Measurements from ENCODE around the gene FREM2.

FREM2 gene

DNA sequence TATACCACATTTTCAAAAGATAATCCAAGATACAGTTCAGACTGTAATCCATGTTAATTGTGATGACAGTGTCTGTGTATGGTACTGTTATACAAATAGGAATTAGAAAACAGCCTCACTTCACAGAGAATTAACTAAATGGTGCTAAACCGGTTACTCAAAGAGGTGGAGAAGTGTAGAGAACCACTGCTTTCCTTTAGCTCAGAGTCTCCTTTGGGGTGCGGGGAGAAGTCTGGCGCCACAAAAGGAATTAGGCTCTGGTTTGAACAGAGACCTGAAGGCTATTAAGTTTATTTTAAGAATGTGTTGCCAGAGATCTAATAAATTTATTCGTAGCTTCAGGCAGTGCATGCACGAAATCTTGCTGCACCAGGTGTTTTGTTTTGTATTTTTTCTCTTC is 65.8 kb downstream of the FREM2 start:
- Histone ChIP-seq H3K27ac (ENCODE audit: insufficient read depth, low read length, poor library complexity, severe bottlenecking) (no peak overlapping the region), H3K4me1 (ENCODE audit: control insufficient read depth, insufficient read depth, low read length, poor library complexity, severe bottlenecking) (no peaks in the 10 kb centered on the region), H3K36me3 (ENCODE audit: control insufficient read depth, insufficient read depth, low read length) (no peaks in the 10 kb centered on the region), H3K9me3 (ENCODE audit: control insufficient read depth, low read length) (no peaks in the 10 kb centered on the region), H3K4me3 (ENCODE audit: insufficient read depth, low read depth, low read length, poor library complexity, severe bottlenecking) (no peak overlapping the region), H3K27me3 (replicated peaks; ENCODE audit: control insufficient read depth, insufficient read depth, low read length, poor library complexity, severe bottlenecking) (no peaks in the 10 kb centered on the region)
- no peak for DNase-seq

DNA sequence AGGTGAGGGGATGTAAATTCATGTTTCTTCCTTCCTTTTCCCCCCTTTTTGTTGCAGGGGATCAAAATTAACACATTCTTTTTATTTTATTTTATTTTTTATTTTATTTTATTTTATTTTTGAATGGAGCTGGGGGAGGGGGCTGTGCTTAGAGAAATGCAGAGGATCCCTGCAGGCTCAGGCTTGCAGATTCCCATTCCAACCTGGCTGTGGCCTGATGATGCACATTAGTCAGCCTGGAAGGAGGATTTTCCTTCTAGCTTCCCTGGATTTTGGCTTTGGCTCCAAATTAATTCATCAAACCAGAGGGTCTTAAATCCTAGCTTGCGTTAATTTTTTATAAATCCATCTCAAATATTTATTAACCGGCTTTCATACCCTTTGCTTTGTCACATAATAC is 67.0 kb downstream of the FREM2 start:
- H3K4me3 ChIP-seq (ENCODE audit: insufficient read depth, low read depth, low read length, poor library complexity, severe bottlenecking): no peak overlapping the region
- H3K27me3 ChIP-seq (replicated peaks; ENCODE audit: control insufficient read depth, insufficient read depth, low read length, poor library complexity, severe bottlenecking): no peaks in the 10 kb centered on the region
- no peak for DNase-seq
- H3K36me3 ChIP-seq (ENCODE audit: control insufficient read depth, insufficient read depth, low read length): no peaks in the 10 kb centered on the region
- H3K27ac ChIP-seq (ENCODE audit: insufficient read depth, low read length, poor library complexity, severe bottlenecking): no peak overlapping the region
- H3K4me1 ChIP-seq (ENCODE audit: control insufficient read depth, insufficient read depth, low read length, poor library complexity, severe bottlenecking): no peaks in the 10 kb centered on the region
- no peaks in the 10 kb centered on the region for H3K9me3 ChIP-seq (ENCODE audit: control insufficient read depth, low read length)

DNA sequence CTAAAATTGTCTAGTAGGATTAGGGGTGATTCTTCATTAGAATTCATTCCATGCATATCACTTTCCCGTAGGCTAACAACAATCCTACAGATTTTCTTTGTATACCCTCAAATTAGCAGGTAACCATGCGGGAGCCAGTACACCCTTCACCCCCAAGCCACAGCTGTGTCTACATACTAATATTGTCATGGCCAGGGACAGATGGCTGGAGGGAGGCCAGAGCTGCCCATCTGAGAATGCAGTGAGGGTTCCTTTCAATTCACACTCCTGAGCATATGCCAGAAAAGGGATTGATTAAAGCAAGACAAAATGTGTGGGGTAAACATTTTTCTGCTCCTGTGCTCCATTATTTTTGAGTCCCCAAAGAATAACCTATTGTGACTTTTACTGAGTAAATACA is 68.9 kb downstream of the FREM2 start:
- Histone ChIP-seq H3K27ac (ENCODE audit: insufficient read depth, low read length, poor library complexity, severe bottlenecking) (no peak overlapping the region), H3K4me1 (ENCODE audit: control insufficient read depth, insufficient read depth, low read length, poor library complexity, severe bottlenecking) (no peaks in the 10 kb centered on the region), H3K36me3 (ENCODE audit: control insufficient read depth, insufficient read depth, low read length) (no peaks in the 10 kb centered on the region), H3K9me3 (ENCODE audit: control insufficient read depth, low read length) (no peaks in the 10 kb centered on the region), H3K27me3 (replicated peaks; ENCODE audit: control insufficient read depth, insufficient read depth, low read length, poor library complexity, severe bottlenecking) (no peaks in the 10 kb centered on the region), H3K4me3 (ENCODE audit: insufficient read depth, low read depth, low read length, poor library complexity, severe bottlenecking) (no peak overlapping the region)
- no peak for DNase-seq

DNA sequence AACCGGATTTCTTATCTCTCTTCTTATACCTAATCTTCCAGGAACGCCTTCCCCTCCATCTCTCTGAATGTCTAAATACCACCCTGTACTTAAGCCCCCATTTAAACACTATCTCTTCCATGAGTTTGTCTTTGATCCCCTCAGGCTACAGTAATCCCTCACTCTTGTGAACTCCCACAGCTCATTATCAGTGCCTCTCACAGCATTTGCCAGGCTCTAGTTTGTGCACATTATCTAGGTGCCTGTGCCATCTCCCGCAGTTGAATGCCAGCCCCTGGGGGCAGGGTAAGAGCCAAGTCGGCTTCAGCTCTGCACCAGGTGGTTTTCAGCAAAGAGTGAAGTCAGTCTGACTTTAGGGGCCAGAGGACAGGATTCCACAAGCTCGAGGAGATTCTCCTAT is 71.4 kb downstream of the FREM2 start:
- no peak for DNase-seq
- no peaks in the 10 kb centered on the region for H3K27me3 ChIP-seq (replicated peaks; ENCODE audit: control insufficient read depth, insufficient read depth, low read length, poor library complexity, severe bottlenecking)
- H3K27ac ChIP-seq (ENCODE audit: insufficient read depth, low read length, poor library complexity, severe bottlenecking): no peak overlapping the region
- H3K36me3 ChIP-seq (ENCODE audit: control insufficient read depth, insufficient read depth, low read length): no peaks in the 10 kb centered on the region
- no peak overlapping the region for H3K4me3 ChIP-seq (ENCODE audit: insufficient read depth, low read depth, low read length, poor library complexity, severe bottlenecking)
- H3K4me1 ChIP-seq (ENCODE audit: control insufficient read depth, insufficient read depth, low read length, poor library complexity, severe bottlenecking): no peaks in the 10 kb centered on the region
- H3K9me3 ChIP-seq (ENCODE audit: control insufficient read depth, low read length): no peaks in the 10 kb centered on the region

DNA sequence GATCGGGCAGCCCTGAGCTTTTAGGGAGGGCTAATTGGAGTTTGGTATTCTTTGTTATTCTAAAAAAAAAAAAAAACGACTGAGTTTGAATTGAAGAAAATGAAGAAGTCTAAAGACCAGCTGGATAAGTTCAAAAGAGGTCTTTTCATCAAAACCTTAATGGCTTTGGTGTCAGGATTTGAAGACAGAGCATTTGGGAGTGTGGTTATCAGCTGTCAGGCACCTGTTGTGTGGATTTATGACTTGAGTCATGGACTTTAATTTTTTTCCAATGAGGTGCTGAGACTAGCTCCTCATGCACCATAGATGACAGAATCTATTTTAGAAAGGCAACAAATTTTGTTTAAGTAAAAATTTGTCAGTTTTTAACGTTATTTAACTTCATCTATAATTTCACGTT is 72.5 kb downstream of the FREM2 start:
- no peak overlapping the region for H3K27ac ChIP-seq (ENCODE audit: insufficient read depth, low read length, poor library complexity, severe bottlenecking)
- H3K4me3 ChIP-seq (ENCODE audit: insufficient read depth, low read depth, low read length, poor library complexity, severe bottlenecking): no peak overlapping the region
- H3K4me1 ChIP-seq (ENCODE audit: control insufficient read depth, insufficient read depth, low read length, poor library complexity, severe bottlenecking): no peaks in the 10 kb centered on the region
- DNase-seq: no peak
- H3K9me3 ChIP-seq (ENCODE audit: control insufficient read depth, low read length): no peaks in the 10 kb centered on the region
- H3K36me3 ChIP-seq (ENCODE audit: control insufficient read depth, insufficient read depth, low read length): no peaks in the 10 kb centered on the region
- H3K27me3 ChIP-seq (replicated peaks; ENCODE audit: control insufficient read depth, insufficient read depth, low read length, poor library complexity, severe bottlenecking): no peaks in the 10 kb centered on the region

DNA sequence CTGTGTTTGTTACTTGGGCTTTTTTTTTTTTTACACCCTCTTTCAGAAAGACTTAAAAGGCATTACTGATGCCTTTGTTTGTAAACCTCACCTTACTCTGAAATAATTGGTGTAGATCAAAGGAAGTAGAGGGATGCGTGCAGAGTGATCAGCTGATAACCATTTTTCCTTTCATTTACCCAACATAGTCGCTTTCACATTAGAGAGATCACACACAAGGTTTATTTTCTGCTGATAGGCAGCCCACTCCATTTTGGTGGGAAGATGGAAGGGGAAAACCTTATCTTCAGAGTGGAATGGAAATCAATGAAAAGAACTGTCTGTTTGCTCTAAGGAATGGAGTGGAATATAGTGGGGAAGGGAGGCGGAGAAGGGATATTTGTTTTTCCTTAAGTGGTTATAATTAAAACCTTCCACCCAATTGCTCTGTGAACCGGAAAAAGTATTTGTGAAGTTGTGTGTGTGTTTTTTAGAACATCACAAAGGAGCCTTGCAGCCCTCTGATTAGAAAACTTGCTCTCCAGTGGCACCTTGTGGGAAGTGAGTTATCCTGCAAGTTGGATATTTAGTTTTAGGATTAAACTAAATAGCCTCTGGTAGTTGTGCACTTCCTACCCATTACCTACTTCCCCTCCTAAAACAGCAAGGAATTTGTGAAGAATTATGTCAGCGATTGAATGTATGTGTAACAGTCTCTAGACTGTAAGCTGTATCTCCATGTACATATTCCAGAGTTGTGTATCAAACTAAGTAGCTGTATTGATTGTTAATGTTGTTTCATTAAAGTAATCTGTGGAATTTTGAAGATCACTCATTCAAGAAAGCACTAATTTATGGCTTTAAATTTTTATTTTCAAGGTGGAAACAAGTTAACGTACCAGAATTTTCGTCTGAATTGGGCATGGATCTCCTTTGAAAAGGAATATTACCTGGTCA is 76.8 kb downstream of the FREM2 start:
- Histone ChIP-seq H3K27ac (ENCODE audit: insufficient read depth, low read length, poor library complexity, severe bottlenecking) (no peak overlapping the region), H3K36me3 (ENCODE audit: control insufficient read depth, insufficient read depth, low read length) (no peaks in the 10 kb centered on the region), H3K27me3 (replicated peaks; ENCODE audit: control insufficient read depth, insufficient read depth, low read length, poor library complexity, severe bottlenecking) (no peaks in the 10 kb centered on the region), H3K4me3 (ENCODE audit: insufficient read depth, low read depth, low read length, poor library complexity, severe bottlenecking) (no peak overlapping the region), H3K9me3 (ENCODE audit: control insufficient read depth, low read length) (no peaks in the 10 kb centered on the region), H3K4me1 (ENCODE audit: control insufficient read depth, insufficient read depth, low read length, poor library complexity, severe bottlenecking) (no peaks in the 10 kb centered on the region)
- DNase-seq: no peak

DNA sequence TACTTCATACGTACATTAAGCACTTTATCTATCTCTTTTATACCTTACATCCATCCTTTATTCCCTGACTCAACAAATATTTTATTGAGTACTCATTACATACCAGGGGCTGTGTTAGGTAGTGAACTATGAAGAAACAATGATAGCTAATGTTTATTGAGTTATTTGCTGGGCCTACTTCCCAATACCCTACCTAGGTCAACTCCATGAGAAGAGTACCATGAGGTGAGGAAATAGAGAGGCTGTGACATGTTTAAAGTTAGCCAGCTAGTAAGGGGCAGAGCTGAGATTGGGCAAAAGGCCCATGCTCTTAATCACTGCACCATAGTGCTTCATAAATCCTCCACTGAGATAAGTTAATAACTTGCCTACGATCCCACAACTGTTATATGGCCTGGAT is 79.9 kb downstream of the FREM2 start:
- Histone ChIP-seq H3K9me3 (ENCODE audit: control insufficient read depth, low read length) (no peaks in the 10 kb centered on the region), H3K4me3 (ENCODE audit: insufficient read depth, low read depth, low read length, poor library complexity, severe bottlenecking) (no peak overlapping the region), H3K27ac (ENCODE audit: insufficient read depth, low read length, poor library complexity, severe bottlenecking) (no peak overlapping the region), H3K4me1 (ENCODE audit: control insufficient read depth, insufficient read depth, low read length, poor library complexity, severe bottlenecking) (no peaks in the 10 kb centered on the region), H3K36me3 (ENCODE audit: control insufficient read depth, insufficient read depth, low read length) (no peaks in the 10 kb centered on the region), H3K27me3 (replicated peaks; ENCODE audit: control insufficient read depth, insufficient read depth, low read length, poor library complexity, severe bottlenecking) (no peaks in the 10 kb centered on the region)
- DNase-seq: no peak

DNA sequence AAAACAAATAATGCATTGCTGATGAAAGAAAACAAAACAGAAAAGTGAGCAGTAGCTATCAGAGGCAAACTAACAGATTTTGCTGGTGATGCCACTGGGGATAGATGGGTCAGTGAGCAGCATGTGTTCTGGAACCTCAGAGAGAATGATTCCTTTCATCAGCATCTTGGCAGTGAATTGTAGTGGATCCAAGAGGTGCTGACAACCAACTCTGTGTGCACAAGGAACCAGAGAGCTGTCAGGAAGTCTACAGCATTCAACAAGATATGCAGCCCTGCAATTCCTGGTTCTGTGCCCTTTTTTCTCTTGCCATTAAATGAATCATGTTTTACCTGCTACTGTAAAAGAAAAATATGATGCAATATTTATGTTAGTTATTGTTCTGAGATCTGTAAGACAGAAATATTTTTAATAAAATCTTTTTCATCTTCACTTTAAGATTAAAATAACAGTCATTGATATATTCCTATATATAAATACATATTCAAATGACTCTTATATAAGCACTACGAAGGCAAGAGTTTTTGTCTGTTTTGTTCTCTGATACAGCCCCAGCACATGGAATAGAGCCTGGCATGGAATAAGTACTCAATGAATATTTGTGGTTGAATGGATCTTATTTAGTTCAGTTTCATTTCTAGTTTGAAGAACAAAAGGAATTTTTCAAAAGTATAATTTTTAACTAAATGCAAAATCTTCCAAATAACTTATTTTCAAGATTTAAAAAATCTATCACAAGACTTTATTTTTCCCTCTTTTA is 80.8 kb downstream of the FREM2 start:
- Histone ChIP-seq H3K27ac (ENCODE audit: insufficient read depth, low read length, poor library complexity, severe bottlenecking) (no peak overlapping the region), H3K9me3 (ENCODE audit: control insufficient read depth, low read length) (no peaks in the 10 kb centered on the region), H3K27me3 (replicated peaks; ENCODE audit: control insufficient read depth, insufficient read depth, low read length, poor library complexity, severe bottlenecking) (no peaks in the 10 kb centered on the region), H3K4me3 (ENCODE audit: insufficient read depth, low read depth, low read length, poor library complexity, severe bottlenecking) (no peak overlapping the region), H3K36me3 (ENCODE audit: control insufficient read depth, insufficient read depth, low read length) (no peaks in the 10 kb centered on the region), H3K4me1 (ENCODE audit: control insufficient read depth, insufficient read depth, low read length, poor library complexity, severe bottlenecking) (no peaks in the 10 kb centered on the region)
- no peak for DNase-seq

DNA sequence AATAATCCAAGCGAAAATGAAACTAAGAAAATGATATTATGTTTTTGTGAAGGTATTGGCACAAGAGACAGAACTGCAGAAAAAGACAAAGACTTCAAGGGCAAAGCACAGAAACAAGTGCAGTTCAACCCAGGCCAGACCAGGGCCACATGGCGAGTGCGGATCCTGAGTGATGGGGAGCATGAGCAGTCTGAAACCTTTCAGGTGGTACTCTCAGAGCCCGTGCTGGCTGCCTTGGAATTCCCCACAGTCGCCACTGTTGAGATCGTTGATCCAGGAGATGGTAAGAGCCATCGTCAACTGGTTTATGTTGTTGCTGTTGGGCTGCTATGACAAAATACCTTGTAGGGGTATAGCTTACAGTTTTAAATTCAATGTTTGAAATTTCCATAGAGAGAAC is 82.6 kb downstream of the FREM2 start:
- no peaks in the 10 kb centered on the region for H3K4me1 ChIP-seq (ENCODE audit: control insufficient read depth, insufficient read depth, low read length, poor library complexity, severe bottlenecking)
- no peaks in the 10 kb centered on the region for H3K36me3 ChIP-seq (ENCODE audit: control insufficient read depth, insufficient read depth, low read length)
- H3K27me3 ChIP-seq (replicated peaks; ENCODE audit: control insufficient read depth, insufficient read depth, low read length, poor library complexity, severe bottlenecking): no peaks in the 10 kb centered on the region
- no peak for DNase-seq
- H3K27ac ChIP-seq (ENCODE audit: insufficient read depth, low read length, poor library complexity, severe bottlenecking): no peak overlapping the region
- H3K4me3 ChIP-seq (ENCODE audit: insufficient read depth, low read depth, low read length, poor library complexity, severe bottlenecking): no peak overlapping the region
- no peaks in the 10 kb centered on the region for H3K9me3 ChIP-seq (ENCODE audit: control insufficient read depth, low read length)

DNA sequence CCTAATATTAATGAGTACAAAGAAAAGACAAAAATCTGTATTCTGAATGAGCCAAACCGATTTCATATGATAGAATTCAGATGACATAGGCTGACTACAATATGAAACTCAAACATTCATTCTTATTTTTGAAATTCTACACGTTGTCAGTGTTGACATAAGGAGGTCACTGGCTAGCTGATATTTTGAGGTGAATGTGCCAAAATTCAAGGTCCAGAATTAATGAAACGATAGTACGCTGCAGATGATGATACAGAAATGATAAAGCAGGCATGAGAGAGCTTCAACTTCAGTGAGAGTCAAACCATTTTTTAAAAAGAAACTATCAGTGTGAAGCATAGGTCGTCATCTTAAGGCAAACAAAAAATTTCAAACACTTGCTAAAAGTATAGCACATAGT is 88.2 kb downstream of the FREM2 start:
- Histone ChIP-seq H3K9me3 (ENCODE audit: control insufficient read depth, low read length) (no peaks in the 10 kb centered on the region), H3K4me3 (ENCODE audit: insufficient read depth, low read depth, low read length, poor library complexity, severe bottlenecking) (no peak overlapping the region), H3K27me3 (replicated peaks; ENCODE audit: control insufficient read depth, insufficient read depth, low read length, poor library complexity, severe bottlenecking) (no peaks in the 10 kb centered on the region), H3K4me1 (ENCODE audit: control insufficient read depth, insufficient read depth, low read length, poor library complexity, severe bottlenecking) (no peaks in the 10 kb centered on the region), H3K36me3 (ENCODE audit: control insufficient read depth, insufficient read depth, low read length) (no peaks in the 10 kb centered on the region), H3K27ac (ENCODE audit: insufficient read depth, low read length, poor library complexity, severe bottlenecking) (no peak overlapping the region)
- DNase-seq: no peak
